Right atrium auricular region (tissue), 2 donors: ENCODE measurements around the gene WFDC6. TPM values are rescaled to one million over a fixed set of nuclear protein-coding genes. Genes with fewer than 3 reads are reported as not detected.

Experiments
- total RNA-seq, 2 donors: library from RNA; depleted of rRNA; stranded (reverse); fragments of >200 nt; gene quantifications; one replicate each; pipeline ENCODE4 v1.1.0, GENCODE V29; 2016

The WFDC6 gene
- total RNA-seq, 2 donors from 2014 or later: not detected

Other genes with a start within 250 kb of the WFDC6 start
- not detected for gene RBPJL, start 232.6 kb downstream of the WFDC6 start, total RNA-seq
- gene MATN4, start 231.2 kb downstream of the WFDC6 start, total RNA-seq: not detected
- 10 to 100 TPM; 71.4 to 95.2 TPM for gene SDC4, start 191.1 kb downstream of the WFDC6 start, total RNA-seq
- gene SYS1, start 176.3 kb downstream of the WFDC6 start, total RNA-seq: 10 to 100 TPM; 31.7 to 41.9 TPM
- not detected for gene TP53TG5, start 161.2 kb downstream of the WFDC6 start, total RNA-seq
- 100 to 1,000 TPM; 139 to 159 TPM for gene DBNDD2, start 131.2 kb downstream of the WFDC6 start, total RNA-seq
- 100 to 1,000 TPM; 140 to 168 TPM for gene PIGT, start 123.3 kb downstream of the WFDC6 start, total RNA-seq
- gene WFDC2, start 69.7 kb downstream of the WFDC6 start, total RNA-seq: 10 to 100 TPM in 1 of 2 donors, not detected in 1; 12.4 TPM
- gene SPINT3, start 23.9 kb downstream of the WFDC6 start, total RNA-seq: not detected
- not detected for gene EPPIN, start 7.9 kb upstream of the WFDC6 start, total RNA-seq
- not detected for gene WFDC8, start 39.8 kb upstream of the WFDC6 start, total RNA-seq
- not detected for gene WFDC10A, start 90.3 kb upstream of the WFDC6 start, total RNA-seq
- gene WFDC9, start 91.8 kb upstream of the WFDC6 start, total RNA-seq: not detected
- not detected for gene WFDC11, start 130.8 kb upstream of the WFDC6 start, total RNA-seq
- gene WFDC13, start 162.6 kb upstream of the WFDC6 start, total RNA-seq: not detected
- gene WFDC10B, start 165.5 kb upstream of the WFDC6 start, total RNA-seq: not detected
- not detected for gene SPINT4, start 182.9 kb upstream of the WFDC6 start, total RNA-seq